Stimulated activated CD4-positive, alpha-beta T cell treated with anti-CD3 and anti-CD28 coated beads, Interleukin-4, amount 100 ng/mL, for 48 hours (primary cell): ENCODE measurements around the gene SHISA8.
"Not testable (repeated sequence)": the region's sequence is repeated elsewhere in the genome, so short reads cannot be mapped to it uniquely, and the experiment has no call there.

Source experiments
- DNase-seq, 2 donors: peaks; one replicate each; pipeline ENCODE4 v3.0.0-alpha.2; 2020; ENCODE audit warnings: low read depth in 2 of 2

The SHISA8 gene

GRCh38 chr22:41899110-41899509 is 15.8 kb downstream of the SHISA8 start:
- no peak for DNase-seq

- no peak for DNase-seq
These were observed 16.2 kb downstream of the SHISA8 start for GRCh38 chr22:41898645-41899044.

GRCh38 chr22:41893591-41894375 is 21.1 kb downstream of the SHISA8 start:
- no peak for DNase-seq

- DNase-seq = no peak
These were observed 22.2 kb downstream of the SHISA8 start for GRCh38 chr22:41892721-41893120.

- no peak for DNase-seq
These were observed 23.5 kb downstream of the SHISA8 start for GRCh38 chr22:41891407-41891806.

- DNase-seq = no peak
These were observed 26.2 kb downstream of the SHISA8 start for GRCh38 chr22:41888627-41889200.

- no peak for DNase-seq
These were observed 29.4 kb downstream of the SHISA8 start for GRCh38 chr22:41885516-41885915.

- DNase-seq = no peak
These were observed 29.8 kb downstream of the SHISA8 start for GRCh38 chr22:41885116-41885515.

- no peak for DNase-seq
These were observed 31.5 kb downstream of the SHISA8 start for GRCh38 chr22:41883400-41883799.

- no peak for DNase-seq
These were observed 34.2 kb downstream of the SHISA8 start for GRCh38 chr22:41880653-41881052.

GRCh38 chr22:41876675-41877074 is 38.2 kb downstream of the SHISA8 start:
- no peak for DNase-seq

- no peak for DNase-seq
These were observed 38.6 kb downstream of the SHISA8 start for GRCh38 chr22:41876275-41876674.

GRCh38 chr22:41875531-41876270 is 39.2 kb downstream of the SHISA8 start:
- no peak for DNase-seq

- DNase-seq = no peak
These were observed 40.8 kb downstream of the SHISA8 start for GRCh38 chr22:41874090-41874489.

GRCh38 chr22:41873391-41873790 is 41.5 kb downstream of the SHISA8 start:
- DNase-seq = peak in 1 of 2 donors; percentile 40

GRCh38 chr22:41870786-41871185 is 44.1 kb downstream of the SHISA8 start:
- no peak for DNase-seq

- not testable (repeated sequence) for DNase-seq
These were observed 44.8 kb downstream of the SHISA8 start for GRCh38 chr22:41870081-41870480.

- DNase-seq = no peak
These were observed 46.3 kb downstream of the SHISA8 start for GRCh38 chr22:41868556-41868955.

GRCh38 chr22:41863472-41863871 is 51.4 kb downstream of the SHISA8 start:
- no peak for DNase-seq

GRCh38 chr22:41862530-41863266 is 52.2 kb downstream of the SHISA8 start:
- DNase-seq = peak; percentile 44 to 67

- DNase-seq = peak in 1 of 2 donors; percentile 46
These were observed 52.7 kb downstream of the SHISA8 start for GRCh38 chr22:41862160-41862529.
